Right lobe of liver (tissue), 4 donors: ENCODE results near the gene NUBP2.
A peak's percentile ranks its signal among the peaks of the same experiment; 100 is the strongest.

Experiments used
- CTCF ChIP-seq, 4 donors: fragments of 200-600 bp in 3 of 4; fragments of 450-650 bp in 1 of 4; IDR thresholded peaks; one replicate each; pipeline versions ENCODE4 v1.5.1 to v1.8.0; 2016 to 2022; ENCODE audit warnings: antibody characterized with exemption in 4 of 4, mild to moderate bottlenecking in 2 of 4
- POLR2A ChIP-seq: fragments of 450-650 bp; IDR thresholded peaks from one replicate; pipeline ENCODE4 v1.6.1; 2017; ENCODE audit warnings: antibody characterized with exemption, mild to moderate bottlenecking
- donor health status: DM: no; HTN: no; CAD: no.
- donor health status: DM: no; HTN: no; CAD: no.
- donor health status: DM: no; HTN: yes; CAD: no.

- TF ChIP-seq POLR2A = no peak
- peak in 1 of 4 donors; percentile 14 for TF ChIP-seq CTCF (IDR thresholded peaks at IDR 0.05)
Measured at GRCh38 chr16:1763521-1764511, 18.9 kb upstream of the NUBP2 start.
